ENCODE results near the gene CATSPERE.
A peak's percentile ranks its signal among the peaks of the same experiment; 100 is the strongest.

DNA sequence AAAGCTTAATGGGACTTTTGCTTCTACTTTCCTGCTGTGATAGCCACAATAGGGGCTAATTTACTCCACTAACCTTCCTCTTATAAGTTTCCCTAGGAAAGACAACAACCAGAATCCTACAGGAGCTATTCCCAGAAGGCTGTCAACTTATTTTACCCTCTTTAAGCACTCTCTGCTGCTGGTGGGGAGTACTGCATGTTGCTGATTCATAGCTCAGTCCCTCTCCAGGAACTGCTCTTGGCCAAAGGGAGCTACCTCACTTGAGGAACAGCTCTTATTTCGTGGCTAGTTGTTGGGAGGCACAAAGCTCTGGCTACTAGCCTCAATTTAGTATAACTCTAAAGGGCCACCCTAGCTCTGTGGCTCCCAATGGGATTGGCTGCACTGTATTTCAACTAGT lies 46.5 kb upstream of the CATSPERE start:
- TF ChIP-seq, protein P1, sequence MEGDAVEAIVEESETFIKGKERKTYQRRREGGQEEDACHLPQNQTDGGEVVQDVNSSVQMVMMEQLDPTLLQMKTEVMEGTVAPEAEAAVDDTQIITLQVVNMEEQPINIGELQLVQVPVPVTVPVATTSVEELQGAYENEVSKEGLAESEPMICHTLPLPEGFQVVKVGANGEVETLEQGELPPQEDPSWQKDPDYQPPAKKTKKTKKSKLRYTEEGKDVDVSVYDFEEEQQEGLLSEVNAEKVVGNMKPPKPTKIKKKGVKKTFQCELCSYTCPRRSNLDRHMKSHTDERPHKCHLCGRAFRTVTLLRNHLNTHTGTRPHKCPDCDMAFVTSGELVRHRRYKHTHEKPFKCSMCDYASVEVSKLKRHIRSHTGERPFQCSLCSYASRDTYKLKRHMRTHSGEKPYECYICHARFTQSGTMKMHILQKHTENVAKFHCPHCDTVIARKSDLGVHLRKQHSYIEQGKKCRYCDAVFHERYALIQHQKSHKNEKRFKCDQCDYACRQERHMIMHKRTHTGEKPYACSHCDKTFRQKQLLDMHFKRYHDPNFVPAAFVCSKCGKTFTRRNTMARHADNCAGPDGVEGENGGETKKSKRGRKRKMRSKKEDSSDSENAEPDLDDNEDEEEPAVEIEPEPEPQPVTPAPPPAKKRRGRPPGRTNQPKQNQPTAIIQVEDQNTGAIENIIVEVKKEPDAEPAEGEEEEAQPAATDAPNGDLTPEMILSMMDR (IDR thresholded peaks at IDR 0.05; ENCODE audit: insufficient read depth, low read depth, low read length) = peak; percentile 21
- no peak for TF ChIP-seq EZH2 (IDR thresholded peaks at IDR 0.05; ENCODE audit: insufficient read depth, low read length)
